NCI-H510A (cell line): ENCODE data around the gene CD59.

Experiments used
- DNase-seq: peaks from one replicate; lab custom pipeline; 2025; lab: John Stamatoyannopoulos, UW

CD59 gene, protein sequence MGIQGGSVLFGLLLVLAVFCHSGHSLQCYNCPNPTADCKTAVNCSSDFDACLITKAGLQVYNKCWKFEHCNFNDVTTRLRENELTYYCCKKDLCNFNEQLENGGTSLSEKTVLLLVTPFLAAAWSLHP

DNA sequence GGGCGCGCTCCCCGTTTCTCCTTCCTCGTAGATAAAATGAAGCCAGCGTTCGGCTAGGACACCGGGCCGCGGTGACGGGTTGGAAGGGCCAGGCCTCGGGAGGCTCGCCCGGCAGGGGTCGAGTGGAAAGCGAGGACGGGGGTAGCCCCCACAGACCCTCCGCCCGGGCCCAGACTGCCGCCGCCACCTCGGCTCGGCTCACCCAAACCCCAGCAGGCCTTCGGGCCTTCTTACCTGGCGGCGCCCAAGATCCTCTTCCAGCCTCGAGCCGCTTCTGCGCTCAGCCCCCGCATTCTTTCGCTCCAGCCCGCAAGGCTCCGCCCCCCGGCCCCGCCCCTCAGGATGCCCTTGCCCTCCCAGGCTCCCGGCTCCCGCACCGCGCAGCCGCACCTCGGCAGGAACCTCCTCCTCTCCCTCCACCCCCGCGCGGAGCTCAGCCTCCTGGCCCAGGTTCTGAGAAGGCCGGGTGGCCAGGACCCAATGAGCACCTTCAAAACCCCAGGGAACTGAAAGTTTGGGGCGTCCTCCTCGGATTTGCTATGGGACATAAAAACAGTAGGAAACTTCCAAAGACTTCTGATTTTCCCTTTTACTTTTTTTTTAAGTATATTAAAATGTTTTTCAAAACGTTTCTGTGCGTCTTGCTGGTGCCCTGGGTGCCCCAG, at the start of gene CD59:
Gene CD59 (minus strand): TSS at position 276 of the 665 bp plus-strand sequence. CDS start 13,978 bp downstream, outside the sequence.
- DNase-seq: peak; percentile 63

DNA sequence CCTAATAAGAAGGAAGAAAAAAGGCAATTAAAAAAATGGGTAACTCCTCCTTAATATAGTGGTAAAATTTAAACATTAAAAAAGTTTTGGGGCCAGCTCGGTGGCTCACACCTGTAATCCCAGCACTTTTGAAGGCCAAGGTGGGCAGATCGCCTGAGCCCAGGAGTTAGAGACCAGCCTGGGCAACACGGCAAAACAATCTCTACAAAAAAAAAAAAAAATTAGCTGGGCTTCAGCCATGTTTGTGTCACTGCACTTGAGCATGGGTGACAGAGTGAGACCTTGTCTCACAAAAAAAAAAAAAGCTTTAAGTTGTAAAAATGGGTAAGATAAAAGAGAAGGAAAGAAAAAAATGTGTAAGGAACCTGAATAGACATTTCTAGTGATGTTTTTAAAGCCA, 49.4 kb upstream of the CD59 start:
- no peak for DNase-seq

DNA sequence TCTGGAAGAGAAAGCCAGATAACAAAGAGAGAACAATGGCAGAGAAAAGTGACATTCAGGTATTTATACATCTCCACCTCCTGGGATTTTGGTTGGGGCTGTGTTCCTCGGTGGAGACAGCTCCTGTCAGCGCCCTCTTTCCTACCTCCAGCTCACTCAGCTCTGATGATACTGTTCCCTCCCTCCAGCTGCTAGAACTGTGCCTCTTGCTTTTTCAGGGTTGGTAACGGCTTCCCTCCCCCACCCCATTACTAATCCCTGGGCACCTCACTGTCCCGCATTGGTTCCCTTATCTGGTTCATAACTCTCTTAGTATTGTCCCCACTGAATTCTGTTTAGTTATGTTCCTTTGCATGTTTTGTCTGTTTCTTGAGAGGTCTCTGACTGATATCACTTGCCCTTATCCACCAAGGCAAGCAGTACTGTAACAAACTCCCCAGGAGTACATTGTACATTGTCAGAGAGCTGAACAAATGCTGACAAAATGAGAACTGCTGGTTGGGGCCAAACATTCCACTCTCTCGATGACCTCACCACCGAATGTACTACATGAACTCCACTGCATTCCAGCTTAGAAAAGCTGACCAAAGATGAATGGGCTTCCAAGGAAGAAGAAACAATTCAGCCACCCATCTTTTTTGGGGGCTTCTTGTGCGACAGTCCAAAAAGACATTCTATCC, 43.8 kb upstream of the CD59 start:
- no peak for DNase-seq

DNA sequence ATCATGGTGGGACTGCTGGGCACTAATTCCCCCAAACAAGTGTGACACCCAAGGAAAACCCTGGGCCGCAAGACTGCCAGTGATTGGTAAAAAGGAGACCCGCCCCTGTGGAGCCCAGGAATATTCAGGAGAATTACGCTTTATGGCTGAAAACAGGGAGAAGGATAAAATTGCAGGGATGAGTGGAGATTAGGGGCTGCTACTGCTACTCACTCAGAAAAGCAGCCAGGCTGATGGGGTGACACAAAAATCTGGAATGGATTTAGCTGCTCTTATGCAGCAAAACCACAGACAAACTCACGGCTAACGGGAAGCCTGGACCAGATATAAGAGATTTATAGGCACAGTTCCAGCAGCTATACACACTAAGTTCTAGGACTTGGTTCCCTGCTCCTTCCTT, 42.5 kb upstream of the CD59 start:
- DNase-seq: no peak

DNA sequence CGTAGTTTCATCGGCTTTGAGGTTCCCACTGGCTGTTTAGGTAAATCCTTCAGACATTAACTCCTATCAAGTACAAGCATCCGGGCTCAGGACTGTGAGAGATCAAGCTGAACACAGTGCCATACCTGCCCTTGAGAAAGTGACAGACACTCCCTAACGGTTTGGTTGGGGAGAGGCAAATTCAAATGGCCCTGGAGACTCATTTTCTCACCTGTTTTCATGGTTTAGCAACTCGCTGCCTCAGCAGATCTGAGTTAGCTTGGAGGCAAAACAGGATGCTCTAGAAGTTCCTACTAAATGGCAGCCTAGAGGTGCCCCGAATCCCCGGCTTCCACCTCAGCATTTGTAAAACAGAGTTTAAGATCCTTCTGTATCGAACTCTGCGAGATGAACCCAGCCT, 41.7 kb upstream of the CD59 start:
- DNase-seq: no peak

DNA sequence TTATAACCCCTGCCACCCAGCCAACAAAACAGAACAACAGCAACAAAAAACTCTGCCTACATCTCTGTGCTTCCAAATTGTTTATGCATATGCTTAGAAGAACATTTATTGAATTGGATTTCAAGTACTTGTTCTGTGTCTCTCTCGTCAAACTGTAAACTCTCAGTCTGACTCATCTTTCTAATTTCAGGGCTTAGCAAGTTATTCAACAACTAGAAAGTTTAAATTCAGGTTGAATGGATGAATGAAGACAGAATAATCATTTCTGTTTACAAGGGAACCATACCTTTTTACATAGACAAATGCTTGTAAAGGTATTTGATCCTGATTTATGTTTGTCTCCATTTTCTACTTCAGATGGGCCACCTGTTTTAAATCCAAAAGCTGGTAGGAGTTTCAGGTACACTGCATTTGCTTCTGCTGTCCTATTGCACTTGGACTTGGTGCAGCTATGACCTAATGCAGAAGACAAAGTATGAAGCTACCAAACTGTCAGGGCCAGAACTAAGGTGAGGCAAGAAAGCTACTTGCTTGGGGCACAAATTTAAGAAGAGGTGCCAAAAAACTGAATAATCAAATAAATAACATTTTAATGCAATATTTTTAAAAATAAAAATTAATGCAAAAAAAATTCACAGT, 39.7 kb upstream of the CD59 start:
- no peak for DNase-seq

DNA sequence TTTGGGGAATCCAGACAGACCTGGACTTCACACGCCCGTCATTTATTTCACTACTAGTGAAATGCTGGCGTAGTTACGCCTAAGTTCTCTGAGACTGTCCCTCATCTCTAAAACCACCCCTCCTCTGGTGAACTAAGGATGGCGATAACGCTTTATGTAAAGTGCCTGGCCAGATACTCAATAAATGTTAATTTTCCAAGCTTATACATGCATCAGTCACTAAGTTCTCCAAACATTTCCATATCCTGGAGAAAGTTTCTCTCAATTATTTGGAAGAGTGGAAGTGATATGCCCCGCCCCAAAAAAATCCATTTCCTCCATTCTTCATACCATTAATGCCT, 39.2 kb upstream of the CD59 start:
- DNase-seq: no peak

DNA sequence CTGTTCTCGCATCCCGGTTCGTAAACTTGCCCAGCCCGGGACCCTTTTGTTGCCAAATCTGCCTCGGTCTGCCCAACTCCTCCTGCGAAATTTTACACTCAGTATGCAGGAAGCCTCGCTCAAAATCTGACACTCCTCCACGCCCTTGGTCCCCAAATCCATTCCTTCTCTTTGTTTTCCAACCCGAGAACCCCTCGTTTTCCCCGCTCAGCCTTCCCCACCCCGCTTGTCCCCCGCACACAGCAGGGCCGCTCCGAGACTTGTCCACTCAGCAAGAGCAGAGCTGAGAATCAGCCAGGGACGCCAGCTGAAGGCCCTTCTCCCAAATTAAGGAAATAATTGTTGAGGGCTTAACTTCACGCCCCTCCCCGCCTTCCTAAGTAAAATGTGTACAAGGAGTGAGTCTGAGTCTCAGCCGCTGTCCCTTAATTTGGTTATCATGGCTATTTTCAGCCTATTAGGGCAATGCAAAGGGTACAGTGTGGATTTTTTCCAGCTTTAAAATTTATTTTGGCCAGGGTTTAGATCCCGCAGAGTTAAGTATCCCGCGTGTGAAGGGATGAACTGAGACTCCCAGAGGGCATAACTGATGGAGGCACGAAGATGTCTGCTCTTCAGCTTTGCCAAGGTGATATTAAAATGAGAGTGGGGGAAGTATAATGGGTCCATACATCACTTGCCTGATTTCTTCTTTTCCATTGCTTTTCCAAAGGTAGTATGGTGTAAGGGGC, 38.7 kb upstream of the CD59 start:
- DNase-seq: no peak

DNA sequence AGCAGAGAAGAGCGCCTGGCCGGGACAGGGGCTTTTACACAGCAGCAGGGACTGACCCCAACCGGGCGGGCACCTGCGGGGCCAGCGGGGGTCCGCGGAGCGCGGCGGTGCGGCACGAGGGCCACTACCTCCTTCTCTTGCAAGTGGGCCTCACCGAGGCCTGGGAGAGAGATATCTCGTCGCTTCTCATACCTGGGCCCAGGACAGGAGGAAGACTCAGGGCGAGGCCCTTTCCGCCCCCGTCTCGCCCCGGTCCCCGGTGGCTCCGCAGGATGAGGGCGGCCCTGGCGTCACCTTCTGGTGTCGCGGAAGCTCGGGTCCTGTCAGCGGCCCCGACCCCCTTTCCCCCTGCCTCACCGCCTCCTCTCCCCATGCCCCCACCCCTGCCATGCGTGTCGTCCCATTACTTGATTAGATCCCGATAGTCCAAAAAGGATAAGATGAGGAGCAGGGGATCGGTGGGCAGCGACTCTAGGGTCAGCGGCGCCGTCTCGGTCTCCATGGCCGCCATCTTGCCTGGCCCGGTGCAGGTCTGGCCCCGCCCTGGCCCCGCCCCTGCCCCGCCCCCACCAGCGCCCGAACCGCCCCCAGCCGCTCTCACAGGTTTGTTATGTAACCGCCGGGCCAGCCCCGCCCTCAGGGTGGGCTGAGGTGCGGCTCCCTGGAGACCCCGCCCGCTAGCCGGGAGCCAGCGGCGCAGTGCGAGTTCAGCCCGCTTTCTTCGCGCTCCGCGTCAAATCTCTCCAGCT, 37.9 kb upstream of the CD59 start, which contains the start of gene FBXO3:
Gene FBXO3 (minus strand): TSS at position 534 of the 749 bp plus-strand sequence. CDS start 23 bp downstream, at position 511.
- DNase-seq: peak; percentile 59

DNA sequence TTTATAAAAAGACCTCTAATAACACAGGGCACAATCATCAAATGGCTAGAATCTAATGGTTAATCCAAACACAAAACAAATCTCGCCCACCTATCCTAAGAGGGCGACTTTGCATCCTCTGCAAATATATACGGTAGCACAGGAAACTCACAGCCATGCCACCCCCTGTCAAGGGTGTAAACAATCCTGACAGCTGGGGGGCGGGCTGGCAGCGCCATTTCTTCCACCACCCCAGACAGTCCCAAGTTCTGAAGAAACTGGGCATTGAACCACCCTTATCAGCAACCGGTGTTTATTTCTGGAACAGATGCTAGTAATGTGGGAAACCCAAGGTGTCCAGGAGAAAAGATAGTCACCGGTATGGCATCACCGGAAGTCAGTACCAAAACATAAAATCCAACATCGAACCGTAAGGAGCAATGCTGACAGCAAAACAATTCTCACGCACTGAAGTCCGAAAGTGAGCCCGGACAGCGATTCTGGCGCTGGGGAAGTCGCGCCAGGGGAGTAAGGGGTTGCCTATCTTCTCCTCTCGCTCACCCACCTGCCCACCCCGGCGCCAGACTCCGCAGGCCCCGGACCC, 37.3 kb upstream of the CD59 start:
- DNase-seq: no peak

DNA sequence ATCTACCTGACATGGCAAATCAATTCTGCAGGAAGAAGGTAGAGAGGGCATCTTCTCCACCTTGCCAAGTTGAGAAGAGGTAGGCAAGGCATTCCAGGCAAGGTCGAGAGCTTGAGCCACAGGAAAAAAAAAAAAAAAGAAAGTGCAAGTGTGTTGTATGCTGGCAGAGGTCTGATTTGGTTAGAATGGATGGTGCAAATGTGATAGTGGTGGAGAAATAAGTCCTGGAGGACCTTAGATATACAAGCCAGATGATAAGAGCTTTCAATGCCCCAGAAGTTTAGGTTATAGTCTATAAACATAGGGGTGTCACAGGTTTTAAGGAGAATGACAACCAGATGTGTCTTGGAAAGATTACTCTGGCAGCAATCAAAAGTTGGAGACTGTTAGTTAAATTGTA, 36.6 kb upstream of the CD59 start:
- DNase-seq: no peak

DNA sequence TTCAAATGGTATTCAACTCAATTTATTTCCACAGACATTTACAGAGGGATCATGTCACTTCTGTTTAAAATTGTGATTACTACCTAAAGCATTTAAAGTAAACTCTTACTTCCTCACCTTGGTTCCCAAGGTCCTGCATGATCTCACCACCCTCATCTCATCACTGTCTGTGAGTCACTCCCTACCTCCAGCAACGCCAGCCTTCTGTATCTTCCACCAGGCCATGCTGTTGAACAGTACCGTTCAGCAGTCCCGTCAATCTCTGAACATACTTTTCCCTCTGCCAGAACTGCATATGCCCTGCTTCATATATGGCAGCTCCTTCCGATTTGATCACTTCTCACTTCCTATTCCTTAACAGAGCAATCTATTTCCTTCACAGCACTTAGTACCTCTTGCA, 36.1 kb upstream of the CD59 start:
- no peak for DNase-seq

DNA sequence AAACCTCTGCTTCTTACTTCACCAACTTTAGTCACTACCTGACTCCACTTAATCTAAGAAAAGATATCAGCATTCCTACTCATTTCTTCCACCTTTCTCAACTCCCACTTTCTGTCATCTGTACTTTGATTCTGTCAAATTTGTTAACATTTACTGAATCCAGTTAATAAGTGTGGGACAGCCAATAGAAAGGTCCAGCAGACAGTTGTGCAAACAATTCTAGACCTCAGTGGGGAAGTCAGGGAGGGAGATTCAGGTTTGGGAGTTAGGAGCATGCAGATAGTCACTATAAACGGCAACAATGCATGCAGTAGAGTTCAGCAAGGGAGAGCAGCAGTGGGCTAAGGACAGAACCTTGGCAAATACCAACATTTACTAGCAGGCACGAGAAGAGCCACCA, 34.0 kb upstream of the CD59 start:
- no peak for DNase-seq

DNA sequence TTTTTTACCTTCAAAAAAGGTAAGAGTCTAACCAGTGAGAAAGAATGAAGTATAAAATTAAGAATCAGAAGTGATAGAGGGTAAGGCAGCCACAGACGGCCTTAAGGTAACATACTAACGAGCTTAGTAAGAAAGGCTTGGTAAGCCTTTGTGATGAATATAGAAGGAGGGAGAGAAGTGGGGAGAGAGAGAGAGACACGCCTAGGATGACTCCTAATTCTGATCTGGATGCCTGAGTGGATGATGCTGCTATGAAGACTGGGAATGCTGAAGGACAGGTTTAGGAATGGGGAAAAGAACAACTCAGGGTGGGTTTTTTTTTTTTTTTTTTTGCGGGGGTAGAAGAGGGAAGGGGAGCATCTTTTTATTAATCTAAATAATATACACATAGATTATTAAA, 33.3 kb upstream of the CD59 start:
- DNase-seq: no peak

DNA sequence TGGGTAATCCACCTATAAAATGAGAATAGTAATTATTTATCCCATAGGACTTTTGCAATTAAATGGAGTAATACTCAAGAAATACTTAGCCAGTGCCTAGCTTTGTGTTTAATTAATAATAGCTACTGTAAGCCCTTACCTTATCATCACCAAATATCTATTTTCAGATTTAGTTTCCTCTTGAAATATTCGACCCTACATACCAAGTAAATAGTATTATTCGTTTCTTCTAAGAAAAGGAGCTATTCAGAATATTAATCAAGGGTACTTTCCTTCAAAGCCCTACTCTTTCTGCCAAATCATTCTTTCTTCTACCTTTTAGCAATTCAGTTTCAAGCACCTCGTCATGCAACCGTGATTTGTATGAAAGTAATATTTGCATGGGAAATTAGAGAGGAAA, 31.4 kb upstream of the CD59 start:
- DNase-seq: no peak

DNA sequence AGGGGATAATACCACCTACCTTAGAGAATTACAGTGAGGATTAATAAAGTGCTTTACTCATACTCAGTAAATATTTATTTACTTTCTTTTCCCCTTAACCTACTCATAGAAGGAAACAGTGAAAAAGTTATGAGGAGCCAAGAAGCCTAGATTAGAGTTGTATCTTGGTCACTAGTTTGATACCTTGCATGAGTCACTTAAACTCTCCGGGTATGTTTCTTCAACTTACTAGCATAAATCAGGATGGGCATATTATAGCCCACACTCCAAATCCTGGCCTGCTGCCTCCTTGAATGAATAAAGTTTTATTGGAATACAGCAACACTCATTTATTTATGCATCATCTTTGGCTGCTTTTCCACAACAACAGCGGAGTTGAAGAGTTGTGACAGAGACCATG, 29.9 kb upstream of the CD59 start:
- DNase-seq: no peak

DNA sequence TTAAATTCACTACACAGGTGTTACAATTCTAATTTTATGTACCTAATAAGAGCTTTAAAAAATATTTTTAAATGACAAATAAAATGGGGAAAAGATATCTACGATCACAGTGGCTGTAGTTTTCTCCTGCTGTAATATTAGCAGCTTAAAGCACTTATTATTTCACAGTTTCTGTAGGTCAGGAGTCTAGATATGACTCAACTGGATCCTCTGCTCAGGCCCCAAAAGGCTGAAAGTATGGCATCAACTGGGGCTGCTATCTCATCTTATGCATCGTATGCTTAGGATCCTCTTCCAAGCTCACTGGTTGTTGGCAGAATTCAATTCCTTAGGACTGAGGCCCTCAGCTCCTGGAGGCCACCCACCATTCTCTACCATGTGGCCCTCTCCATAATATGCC, 25.2 kb upstream of the CD59 start:
- no peak for DNase-seq

DNA sequence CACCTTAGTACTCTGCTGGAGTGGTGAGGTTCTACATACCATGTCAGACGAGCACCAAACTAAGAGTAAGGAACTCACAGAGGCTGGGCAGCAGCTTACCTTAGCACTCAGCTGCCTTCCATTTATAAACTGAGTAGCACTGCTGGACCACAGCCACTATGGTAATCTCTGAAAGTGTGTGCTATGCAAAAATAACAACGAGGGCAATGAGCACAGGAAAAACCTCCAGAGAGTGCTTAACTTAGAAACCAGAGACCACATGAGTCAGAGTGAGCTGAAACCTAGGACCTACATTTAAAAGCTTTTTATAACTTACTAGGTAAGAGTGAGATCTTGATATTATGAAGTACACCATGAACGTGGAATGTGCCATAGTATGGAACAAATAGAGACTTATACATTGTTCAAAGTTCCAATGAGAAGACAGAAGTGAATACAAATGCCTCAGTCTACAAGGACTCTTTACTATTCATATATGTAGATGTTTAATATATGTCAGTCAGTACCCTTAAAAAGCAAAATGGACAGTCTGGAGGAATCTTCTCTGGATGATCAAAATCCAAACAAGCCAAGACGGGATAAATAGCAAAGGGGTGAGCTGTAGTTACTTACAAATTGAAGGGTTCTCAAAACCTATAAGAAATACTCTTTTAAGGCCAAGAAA, 17.2 kb upstream of the CD59 start:
- DNase-seq: no peak

DNA sequence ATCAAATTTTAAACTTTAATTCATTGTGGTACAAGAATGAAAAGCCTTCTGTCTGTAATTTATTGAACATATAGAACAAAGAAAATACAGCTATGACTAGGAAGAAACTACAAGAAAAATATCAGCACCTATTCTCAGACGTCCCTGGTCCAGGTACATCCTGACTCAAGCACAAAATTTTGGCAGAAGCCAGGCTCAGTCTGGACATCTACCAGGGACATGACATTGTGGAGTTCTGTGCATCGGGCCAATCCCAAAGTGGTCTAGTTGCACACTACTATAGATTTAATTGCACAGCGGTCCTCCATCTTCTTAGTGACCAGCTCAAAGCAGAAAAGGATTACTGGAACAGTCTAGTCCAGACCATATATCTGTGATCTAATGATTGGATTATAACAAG, 15.7 kb upstream of the CD59 start:
- DNase-seq: no peak

DNA sequence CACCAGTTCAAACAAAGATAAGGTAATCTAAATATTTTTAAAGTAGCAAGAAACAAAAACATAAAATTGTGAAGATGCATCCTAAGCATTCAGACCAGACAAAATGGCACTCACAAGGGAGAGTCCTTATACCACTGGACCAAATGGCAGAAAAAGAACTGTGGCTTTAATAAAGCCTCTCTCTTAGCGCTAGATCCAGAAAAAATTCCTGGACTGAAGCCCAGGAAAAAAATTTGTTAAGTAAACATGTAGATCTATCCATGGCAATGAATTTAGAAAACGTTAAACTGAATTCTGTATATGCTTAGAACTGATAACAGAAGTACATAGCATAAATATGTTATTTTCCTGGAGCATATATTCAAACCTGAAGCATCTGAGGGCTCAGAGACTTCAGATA, 11.8 kb upstream of the CD59 start:
- DNase-seq: no peak

DNA sequence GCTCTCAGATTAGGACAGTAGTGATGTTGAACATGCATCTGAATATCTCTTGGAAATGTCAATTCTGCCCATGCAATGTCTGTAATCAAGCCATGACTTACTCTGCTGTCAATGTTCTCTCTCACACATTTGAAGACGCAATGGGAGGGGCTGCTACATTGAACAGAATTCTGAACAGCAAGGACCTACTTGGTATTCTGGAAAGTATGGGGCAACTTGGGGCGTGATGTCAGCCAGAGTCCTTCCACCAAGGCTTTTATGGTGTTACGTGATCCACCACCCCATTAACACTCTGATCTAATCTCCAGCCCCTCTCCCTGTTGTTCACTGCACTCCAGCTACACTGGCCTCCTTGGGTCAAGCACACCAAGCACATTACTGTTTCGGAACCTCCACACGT, 7.1 kb upstream of the CD59 start:
- DNase-seq: no peak
